Right lobe of liver (tissue), 4 donors: ENCODE results near the gene IWS1.

Experiments
- POLR2A ChIP-seq: fragments of 450-650 bp; IDR thresholded peaks from one replicate; pipeline ENCODE4 v1.6.1; 2017; ENCODE audit warnings: antibody characterized with exemption, mild to moderate bottlenecking
- TF ChIP-seq, protein P1 (sequence below), 4 donors: fragments of 200-600 bp in 3 of 4; fragments of 450-650 bp in 1 of 4; IDR thresholded peaks; one replicate each; pipeline versions ENCODE4 v1.5.1 to v1.8.0; 2016 to 2022; ENCODE audit warnings: antibody characterized with exemption in 4 of 4, mild to moderate bottlenecking in 2 of 4
- donor health status: DM: no; HTN: no; CAD: no.
- donor health status: DM: no; HTN: no; CAD: no.
- donor health status: DM: no; HTN: yes; CAD: no.

- TF ChIP-seq, protein P1, sequence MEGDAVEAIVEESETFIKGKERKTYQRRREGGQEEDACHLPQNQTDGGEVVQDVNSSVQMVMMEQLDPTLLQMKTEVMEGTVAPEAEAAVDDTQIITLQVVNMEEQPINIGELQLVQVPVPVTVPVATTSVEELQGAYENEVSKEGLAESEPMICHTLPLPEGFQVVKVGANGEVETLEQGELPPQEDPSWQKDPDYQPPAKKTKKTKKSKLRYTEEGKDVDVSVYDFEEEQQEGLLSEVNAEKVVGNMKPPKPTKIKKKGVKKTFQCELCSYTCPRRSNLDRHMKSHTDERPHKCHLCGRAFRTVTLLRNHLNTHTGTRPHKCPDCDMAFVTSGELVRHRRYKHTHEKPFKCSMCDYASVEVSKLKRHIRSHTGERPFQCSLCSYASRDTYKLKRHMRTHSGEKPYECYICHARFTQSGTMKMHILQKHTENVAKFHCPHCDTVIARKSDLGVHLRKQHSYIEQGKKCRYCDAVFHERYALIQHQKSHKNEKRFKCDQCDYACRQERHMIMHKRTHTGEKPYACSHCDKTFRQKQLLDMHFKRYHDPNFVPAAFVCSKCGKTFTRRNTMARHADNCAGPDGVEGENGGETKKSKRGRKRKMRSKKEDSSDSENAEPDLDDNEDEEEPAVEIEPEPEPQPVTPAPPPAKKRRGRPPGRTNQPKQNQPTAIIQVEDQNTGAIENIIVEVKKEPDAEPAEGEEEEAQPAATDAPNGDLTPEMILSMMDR (IDR thresholded peaks at IDR 0.05) = no peak
- no peak for TF ChIP-seq POLR2A
Measured at GRCh38 chr2:127535918-127536317, 9.6 kb upstream of the IWS1 start.
